A549 (cell line): ENCODE measurements around the gene ZNF680. TPM values are rescaled to one million over a fixed set of nuclear protein-coding genes. Genes with fewer than 3 reads are reported as not detected.

Experiments
- ATAC-seq, 2 experiments: fragments of 200-7000 bp in 1 of 2; fragments of >200 bp in 1 of 2; cut with Nextera tagmentation in 1 of 2; cut with Tn5 transposase in 1 of 2; 3 replicates each; pipeline versions ENCODE4 v1.8.0 to v1.9.1; 2018 to 2020; ENCODE audit warnings: mild to moderate bottlenecking in 1 of 2, moderate library complexity in 1 of 2
- CTCF ChIA-PET: fragments of 300-600 bp; sonication (Branson Sonifier 250); formaldehyde crosslinking; extraction: SDS; loops from one replicate; lab custom pipeline; 2021; ENCODE audit warnings: antibody characterized with exemption, inconsistent platforms; lab: Yijun Ruan, JAX
- POLR2A ChIA-PET: fragments of 350-600 bp; formaldehyde crosslinking; extraction: SDS; loops from one replicate; lab custom pipeline; 2021; ENCODE audit warnings: antibody characterized with exemption, inconsistent platforms; lab: Yijun Ruan, JAX
- DNase-seq, 2 experiments: peaks; one replicate each; pipeline versions ENCODE4 v3.0.0 to v3.0.0-alpha.2; 2011 to 2016; ENCODE audit warnings: low read depth in 1 of 2, low spot score in 1 of 2
- FAIRE-seq: peaks from 2 replicates; lab custom pipeline; 2011; peaks lifted over from hg19 to GRCh38; lab: Jason Lieb, UNC
- H3K27ac ChIP-seq, 2 experiments: fragments of >200 bp; sonication (Bioruptor Twin); formaldehyde crosslinking; 3 replicates each; pipeline ENCODE4 v1.5.1; 2016 to 2017
- H3K4me1 ChIP-seq: fragments of >200 bp; sonication (Bioruptor Twin); formaldehyde crosslinking; 3 replicates; pipeline ENCODE4 v1.6.1; 2016
- H3K4me2 ChIP-seq: fragments of >200 bp; sonication (Bioruptor Twin); formaldehyde crosslinking; 3 replicates; pipeline ENCODE4 v1.6.1; 2016
- H3K4me3 ChIP-seq: fragments of >200 bp; sonication (Bioruptor Twin); formaldehyde crosslinking; 3 replicates; pipeline ENCODE4 v1.5.1; 2016
- H3K9me3 ChIP-seq: fragments of >200 bp; sonication (Bioruptor Twin); formaldehyde crosslinking; 3 replicates; pipeline ENCODE4 v1.6.1; 2016
- BCL3 ChIP-seq: fragments of >200 bp; sonication (Bioruptor Twin); formaldehyde crosslinking; IDR thresholded peaks from 3 replicates; pipeline ENCODE4 v1.6.1; 2016
- BHLHE40 ChIP-seq: IDR thresholded peaks from 2 replicates; pipeline ENCODE4 v1.6.1; 2012; ENCODE audit warnings: low read depth, low read length, inconsistent platforms
- CTCF ChIP-seq: fragments of >200 bp; sonication (Bioruptor Twin); formaldehyde crosslinking; IDR thresholded peaks from 3 replicates; pipeline ENCODE4 v1.5.1; 2016
- EHF ChIP-seq: fragments of 250-450 bp; sonication (Bioruptor Pico); IDR thresholded peaks from 2 replicates; pipeline ENCODE4 v1.5.0; 2020; ENCODE audit warnings: mild to moderate bottlenecking
- EP300 ChIP-seq, 2 experiments: fragments of >200 bp; sonication (Bioruptor Twin); formaldehyde crosslinking; IDR thresholded peaks; 2 replicates in 1 of 2; 3 replicates in 1 of 2; pipeline ENCODE4 v1.6.1; 2016 to 2017
- ESRRA ChIP-seq: fragments of 150-350 bp; IDR thresholded peaks from 2 replicates; pipeline ENCODE4 v1.6.1; 2014; ENCODE audit warnings: mild to moderate bottlenecking, low read length, borderline replicate concordance
- FOSB ChIP-seq: fragments of 250-450 bp; sonication (Bioruptor Pico); IDR thresholded peaks from 2 replicates; pipeline ENCODE4 v1.5.0; 2020; ENCODE audit warnings: mild to moderate bottlenecking, moderate library complexity
- HEYL ChIP-seq: fragments of 250-450 bp; sonication (Bioruptor Pico); IDR thresholded peaks from 2 replicates; pipeline ENCODE4 v1.8.0; 2021; ENCODE audit warnings: mild to moderate bottlenecking, moderate library complexity
- HMGXB4 ChIP-seq: fragments of 250-450 bp; sonication (Bioruptor Pico); IDR thresholded peaks from 2 replicates; pipeline ENCODE4 v1.5.0; 2021; ENCODE audit warnings: mild to moderate bottlenecking, moderate library complexity, borderline replicate concordance
- HOXB13 ChIP-seq: fragments of 250-450 bp; sonication (Bioruptor Pico); IDR thresholded peaks from 2 replicates; pipeline ENCODE4 v1.5.0; 2020; ENCODE audit warnings: low read depth, mild to moderate bottlenecking, moderate library complexity
- HOXB5 ChIP-seq: fragments of 250-450 bp; sonication (Bioruptor Pico); IDR thresholded peaks from 2 replicates; pipeline ENCODE4 v1.5.0; 2020; ENCODE audit warnings: mild to moderate bottlenecking, moderate library complexity
- KDM1A ChIP-seq: fragments of 200-600 bp; sonication (generic); IDR thresholded peaks from 2 replicates; pipeline ENCODE4 v1.6.1; 2016; ENCODE audit warnings: low read depth, mild to moderate bottlenecking
- KDM5A ChIP-seq: fragments of 200-600 bp; sonication (generic); IDR thresholded peaks from 2 replicates; pipeline ENCODE4 v1.6.1; 2016; ENCODE audit warnings: antibody characterized with exemption, mild to moderate bottlenecking
- MAX ChIP-seq: IDR thresholded peaks from 2 replicates; pipeline ENCODE4 v1.6.1; 2012
- MAZ ChIP-seq: fragments of 150-350 bp; IDR thresholded peaks from 2 replicates; pipeline ENCODE4 v1.6.1; 2014; ENCODE audit warnings: antibody characterized with exemption, low read depth, low read length, borderline replicate concordance
- MYC ChIP-seq: IDR thresholded peaks from 2 replicates; pipeline ENCODE4 v1.6.1; 2012; ENCODE audit warnings: mild to moderate bottlenecking, inconsistent platforms, low read length, improper control_type of control experiment, borderline replicate concordance
- NPAS2 ChIP-seq: fragments of 250-450 bp; sonication (Bioruptor Pico); IDR thresholded peaks from 2 replicates; pipeline ENCODE4 v1.8.0; 2022; ENCODE audit warnings: mild to moderate bottlenecking, moderate library complexity, borderline replicate concordance
- PHF8 ChIP-seq: fragments of 200-600 bp; sonication (generic); IDR thresholded peaks from 2 replicates; pipeline ENCODE4 v1.6.1; 2016; ENCODE audit warnings: low read depth, mild to moderate bottlenecking, antibody characterized with exemption, moderate library complexity, borderline replicate concordance
- POLR2AphosphoS2 ChIP-seq: conservative IDR thresholded peaks from 2 replicates; pipeline ENCODE4 v1.6.1; 2012; ENCODE audit warnings: low read length, improper control_type of control experiment, inconsistent platforms
- RAD21 ChIP-seq, 2 experiments: fragments of >200 bp in 1 of 2; sonication (Bioruptor Twin) in 1 of 2; formaldehyde crosslinking in 1 of 2; IDR thresholded peaks in 1 of 2; conservative IDR thresholded peaks in 1 of 2; 2 replicates in 1 of 2; 3 replicates in 1 of 2; pipeline ENCODE4 v1.6.1; 2012 to 2018; ENCODE audit warnings: inconsistent platforms in 1 of 2
- RARB ChIP-seq: fragments of 250-450 bp; sonication (Bioruptor Pico); IDR thresholded peaks from 2 replicates; pipeline ENCODE4 v1.8.0; 2021; ENCODE audit warnings: mild to moderate bottlenecking, moderate library complexity
- RCOR1 ChIP-seq: fragments of 150-350 bp; IDR thresholded peaks from 2 replicates; pipeline ENCODE4 v1.6.1; 2014; ENCODE audit warnings: antibody characterized with exemption, low read length, low read depth
- RFX5 ChIP-seq: fragments of 450-650 bp; IDR thresholded peaks from 2 replicates; pipeline ENCODE4 v1.7.1; 2014; ENCODE audit warnings: antibody characterized with exemption, mild to moderate bottlenecking, moderate library complexity
- SREBF2 ChIP-seq: fragments of 450-650 bp; IDR thresholded peaks from 2 replicates; pipeline ENCODE4 v1.6.1; 2014; ENCODE audit warnings: mild to moderate bottlenecking, moderate library complexity
- USF2 ChIP-seq: fragments of 450-650 bp; IDR thresholded peaks from 2 replicates; pipeline ENCODE4 v1.6.1; 2014; ENCODE audit warnings: antibody characterized with exemption
- ZC3H11A ChIP-seq: fragments of 450-650 bp; IDR thresholded peaks from 2 replicates; pipeline ENCODE4 v1.6.1; 2014; ENCODE audit warnings: antibody characterized with exemption, mild to moderate bottlenecking
- ZSCAN20 ChIP-seq: fragments of 250-450 bp; sonication (Bioruptor Pico); IDR thresholded peaks from 2 replicates; pipeline ENCODE4 v1.8.0; 2022; ENCODE audit warnings: mild to moderate bottlenecking, moderate library complexity
- WGBS: methylation state at CpG from one replicate; pipeline ENCODE4 v1.1.6; 2017; ENCODE audit errors: missing lambda C conversion rate; 5-methylcytosine and 5-hydroxymethylcytosine counted together
- polyA plus RNA-seq, 4 experiments: library from polyadenylated mRNA; depleted of rRNA in 3 of 4; stranded (reverse); fragments of >200 nt; fragmentation: RNase III in 1 of 4; extraction: RNeasy Plus Mini Kit Qiagen cat#74134 plus additional on column Dnase treatment in 1 of 4; gene quantifications; 2 replicates in 3 of 4; 3 replicates in 1 of 4; pipeline ENCODE4 v1.2.3, GENCODE V29; 2011 to 2017

ZNF680 gene
- polyA plus RNA-seq, 2 of the 4 experiments (the other 2 are of a cell fraction): 4.6 to 6.6 TPM

GRCh38 chr7:64541438-64542359 lies 21.2 kb downstream of the ZNF680 start:
- Histone ChIP-seq H3K4me2 (no peak overlapping the region), H3K4me3 (no peak overlapping the region), H3K4me1 (no peaks in the 10 kb centered on the region), H3K9me3 (peaks cover 57% of the 10 kb centered on the region), H3K27ac (no peak overlapping the region)
- POLR2A ChIA-PET: no interaction called here
- no peak for TF ChIP-seq KDM5A
- TF ChIP-seq MAZ: no peak
- TF ChIP-seq HMGXB4 (CRISPR knock-in tag): no peak
- TF ChIP-seq RFX5: no peak
- no peak for TF ChIP-seq PHF8
- TF ChIP-seq ZC3H11A: no peak
- TF ChIP-seq HEYL (CRISPR knock-in tag): no peak
- TF ChIP-seq HOXB5 (CRISPR knock-in tag): no peak
- no peak for TF ChIP-seq NPAS2
- TF ChIP-seq RAD21 (conservative IDR thresholded peaks at IDR 0.05 in 1 of 2, IDR thresholded peaks at IDR 0.05 in 1 of 2): no peak
- TF ChIP-seq HOXB13: no peak
- TF ChIP-seq USF2: no peak
- no peak for TF ChIP-seq RCOR1
- TF ChIP-seq KDM1A: no peak
- TF ChIP-seq MYC: no peak
- DNase-seq (no peak), ATAC-seq (no peak), FAIRE-seq (no peak)
- CTCF ChIA-PET: no interaction called here
- 87% methylated on average over 5 of the region's 5 CpGs for WGBS

DNA sequence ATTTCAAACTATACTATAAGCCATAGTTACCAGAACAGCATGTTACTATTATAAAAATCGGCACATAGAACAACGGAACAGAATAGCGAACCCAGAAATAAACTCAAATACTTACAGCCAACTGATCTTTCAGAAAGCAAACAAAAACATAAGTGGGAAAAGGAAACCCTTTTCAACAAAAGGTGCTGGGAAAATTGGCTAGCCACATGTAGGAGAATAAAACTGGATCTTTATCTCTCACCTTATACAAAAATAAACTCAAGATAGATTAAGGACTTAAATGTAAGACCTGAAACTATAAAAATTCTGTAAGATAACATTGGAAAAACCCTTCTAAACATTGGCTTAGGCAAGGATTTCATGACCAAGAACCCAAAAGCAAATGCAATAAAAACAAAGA lies 29.1 kb downstream of the ZNF680 start:
- WGBS: 97% methylated on average over 3 of the region's 3 CpGs
- FAIRE-seq: no peak
- ChIA-PET CTCF (no interaction called here), POLR2A (no interaction called here)
- no peak for TF ChIP-seq RARB
- TF ChIP-seq ZSCAN20: no peak
- no peak for TF ChIP-seq MAX
- TF ChIP-seq ESRRA: no peak
- no peak for TF ChIP-seq HOXB13
- TF ChIP-seq RCOR1: no peak
- no peak overlapping the region for H3K4me2 ChIP-seq
- H3K27ac ChIP-seq: no peak overlapping the region
- DNase-seq: no peak
- no peak overlapping the region for H3K4me3 ChIP-seq
- ATAC-seq: no peak
- H3K9me3 ChIP-seq: peaks cover 55% of the 10 kb centered on the region; the same call in 2 of the 3 replicates
- H3K4me1 ChIP-seq: no peaks in the 10 kb centered on the region

GRCh38 chr7:64528770-64529169 lies 34.1 kb downstream of the ZNF680 start:
- CTCF ChIA-PET: interaction anchor here (0.6 kb wide), 1 partner anchor 18 kb away, joined by 3 read pairs; no protein-coding TSS in a partner anchor
- ATAC-seq: no peak
- no peak for FAIRE-seq
- TF ChIP-seq BHLHE40 (no peak), POLR2AphosphoS2 (no peak), EP300 (IDR thresholded peaks at IDR 0.05) (no peak), EHF (CRISPR knock-in tag) (no peak), MAX (no peak), NPAS2 (no peak), BCL3 (no peak), SREBF2 (no peak), FOSB (CRISPR knock-in tag) (no peak), RARB (no peak), CTCF (no peak)

More at GRCh38 chr7:64528770-64529169, 34.1 kb downstream of the ZNF680 start:
- POLR2A ChIA-PET: no interaction called here
- H3K4me1 ChIP-seq: no peaks in the 10 kb centered on the region
- H3K4me3 ChIP-seq: no peak overlapping the region
- DNase-seq: no peak
- H3K9me3 ChIP-seq: peaks cover 66% of the 10 kb centered on the region
- no peak overlapping the region for H3K4me2 ChIP-seq
- WGBS: 79% methylated on average over 3 of the region's 3 CpGs
- H3K27ac ChIP-seq: no peak overlapping the region
